Measurements from ENCODE around the gene BNIP3.

Gene BNIP3

GRCh38 chr10:131981429-131982184 is at the start of gene BNIP3:
TSS of gene BNIP3 (minus strand) at chr10:131981923. CDS start at chr10:131981806, 117 bp downstream.
- peak; percentile 75 for DNase-seq

- peak; percentile 74 for DNase-seq
Observed at GRCh38 chr10:132030898-132031463, 49.3 kb upstream of the BNIP3 start.

GRCh38 chr10:132028706-132029105 is 47.0 kb upstream of the BNIP3 start:
- no peak for DNase-seq

GRCh38 chr10:132027423-132027983 is 45.8 kb upstream of the BNIP3 start:
- no peak for DNase-seq

- peak; percentile 31 for DNase-seq
Observed at GRCh38 chr10:132023092-132023811, 41.5 kb upstream of the BNIP3 start.

- no peak for DNase-seq
Observed at GRCh38 chr10:132022241-132022640, 40.5 kb upstream of the BNIP3 start.

GRCh38 chr10:132021504-132022143 is 39.9 kb upstream of the BNIP3 start:
- DNase-seq = no peak

- no peak for DNase-seq
Observed at GRCh38 chr10:132021046-132021445, 39.3 kb upstream of the BNIP3 start.

- DNase-seq = no peak
Observed at GRCh38 chr10:132020456-132020855, 38.7 kb upstream of the BNIP3 start.

- no peak for DNase-seq
Observed at GRCh38 chr10:132019366-132019765, 37.6 kb upstream of the BNIP3 start.

GRCh38 chr10:132018446-132018845 is 36.7 kb upstream of the BNIP3 start:
- DNase-seq = no peak

GRCh38 chr10:132016514-132016913 is 34.8 kb upstream of the BNIP3 start:
- DNase-seq = no peak

- DNase-seq = no peak
Observed at GRCh38 chr10:132011445-132011844, 29.7 kb upstream of the BNIP3 start.

- DNase-seq = no peak
Observed at GRCh38 chr10:132011024-132011423, 29.3 kb upstream of the BNIP3 start.

- no peak for DNase-seq
Observed at GRCh38 chr10:132010483-132010882, 28.8 kb upstream of the BNIP3 start.

GRCh38 chr10:132009575-132009974 is 27.9 kb upstream of the BNIP3 start:
- DNase-seq = no peak

GRCh38 chr10:132007681-132008080 is 26.0 kb upstream of the BNIP3 start:
- DNase-seq = no peak

GRCh38 chr10:132006966-132007365 is 25.2 kb upstream of the BNIP3 start:
- no peak for DNase-seq

- DNase-seq = no peak
Observed at GRCh38 chr10:132005147-132005546, 23.4 kb upstream of the BNIP3 start.

GRCh38 chr10:132004052-132004451 is 22.3 kb upstream of the BNIP3 start:
- no peak for DNase-seq

GRCh38 chr10:132003282-132003924 is 21.7 kb upstream of the BNIP3 start:
- no peak for DNase-seq

GRCh38 chr10:132002004-132002403 is 20.3 kb upstream of the BNIP3 start:
- DNase-seq = no peak

Data from NCI-H2171 treated with DMSO at 0.1 percent for 48 hours (cell line).